H1 (cell line): Measurements from ENCODE around the gene SEC24C. TPM values are rescaled to one million over a fixed set of nuclear protein-coding genes. Genes with fewer than 3 reads are reported as not detected.

Experiments
- BRCA1 ChIP-seq: IDR thresholded peaks from 2 replicates; pipeline ENCODE4 v1.6.1; 2012; ENCODE audit warnings: low read depth, low read length, improper control_type of control experiment
- polyA plus RNA-seq, 7 experiments: library from polyadenylated mRNA; depleted of rRNA in 3 of 7; stranded (reverse) in 5 of 7; unstranded in 2 of 7; fragments of >200 nt in 5 of 7; fragments of 200-250 nt in 2 of 7; gene quantifications; 1 replicate in 5 of 7; 2 replicates in 1 of 7; 4 replicates in 1 of 7; pipeline versions ENCODE4 v1.2.1 to v1.2.3, GENCODE V29; 2011 to 2013; ENCODE audit warnings: missing spikeins in 2 of 7, mixed read lengths in 2 of 7
- total RNA-seq: library from RNA; stranded (reverse); fragmentation: NEBNext Ultra II Directional; extraction: Animal tissue kit (Norgen Biotek cat#: 25700); gene quantifications from 2 replicates; pipeline ENCODE4 v1.2.1, GENCODE V29; 2021

Gene SEC24C
- total and polyA plus RNA-seq, 2 of the 8 experiments (the other 6 are each of a cell fraction or from before 2014, with no cell fraction given) = 63.2 to 67.4 TPM

DNA sequence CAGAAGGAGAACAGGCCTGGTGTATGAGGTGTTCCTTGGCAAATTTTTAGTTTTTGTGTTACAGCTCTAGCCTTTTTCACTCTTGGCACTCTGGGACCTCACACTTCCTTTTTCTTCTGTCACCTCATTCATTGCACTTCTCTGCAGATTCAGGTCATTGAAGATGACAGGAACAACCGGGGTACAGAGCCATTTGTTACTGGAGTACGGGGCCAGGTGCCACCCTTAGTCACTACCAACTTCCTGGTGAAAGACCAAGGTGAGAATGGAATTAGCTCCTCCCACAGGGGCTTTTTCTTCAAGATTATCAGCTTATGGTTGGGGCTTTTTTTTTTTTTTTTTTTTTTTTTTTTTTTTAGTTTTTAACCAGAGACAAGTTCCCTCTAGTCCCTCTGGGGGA is 19.2 kb downstream of the SEC24C start (continued):
- TF ChIP-seq BRCA1 = no peak
